IMR-90 (cell line): Measurements from ENCODE around the gene NCAPD3. TPM values are rescaled to one million over a fixed set of nuclear protein-coding genes. Genes with fewer than 3 reads are reported as not detected.

Experiments
- ATAC-seq: fragments of 200-7000 bp; cut with Tn5 transposase; 2 replicates; pipeline ENCODE4 v1.9.1; 2020; ENCODE audit warnings: low read depth, mild to moderate bottlenecking, moderate library complexity
- BruUV-seq: library from RNA; stranded (reverse); fragments of 400-500 nt; replicated peaks from 2 replicates; lab custom pipeline; 2021; lab: Mats Ljungman, UMichigan
- CTCF ChIA-PET: fragments of 300-600 bp; formaldehyde crosslinking; extraction: SDS; loops from one replicate; lab custom pipeline; 2021; ENCODE audit warnings: antibody characterized with exemption; lab: Yijun Ruan, JAX
- POLR2A ChIA-PET: fragments of 300-600 bp; sonication (Branson Sonifier 250); formaldehyde crosslinking; loops from one replicate; lab custom pipeline; 2022; ENCODE audit warnings: antibody characterized with exemption; ENCODE audit not compliant: unreplicated experiment; lab: Charles Lee
- DNase-seq: peaks from one replicate; pipeline ENCODE4 v3.0.0; 2013
- H2AFZ ChIP-seq: replicated peaks from 2 replicates; pipeline ENCODE3; 2013; ENCODE audit warnings: low read length, mild to moderate bottlenecking; ENCODE audit not compliant: poor library complexity
- H2AK5ac ChIP-seq: 2 replicates; pipeline ENCODE4 v1.6.1; 2013; ENCODE audit warnings: low read depth, low read length, inconsistent platforms
- H2AK9ac ChIP-seq: replicated peaks from 2 replicates; pipeline ENCODE3; 2013; ENCODE audit warnings: mild to moderate bottlenecking, low read depth, low read length, moderate library complexity; ENCODE audit not compliant: poor library complexity
- H2BK120ac ChIP-seq: 2 replicates; pipeline ENCODE4 v1.6.1; 2013; ENCODE audit warnings: low read depth, low read length, inconsistent platforms
- H2BK15ac ChIP-seq: 3 replicates; pipeline ENCODE4 v1.6.1; 2013; ENCODE audit warnings: low read depth, low read length, inconsistent platforms
- H2BK20ac ChIP-seq: 2 replicates; pipeline ENCODE4 v1.6.1; 2013; ENCODE audit warnings: low read depth, mild to moderate bottlenecking, inconsistent platforms, low read length, moderate library complexity
- H2BK5ac ChIP-seq: 2 replicates; pipeline ENCODE4 v1.6.1; 2013; ENCODE audit warnings: mild to moderate bottlenecking, low read depth, low read length, inconsistent platforms; ENCODE audit not compliant: poor library complexity, severe bottlenecking
- H3K14ac ChIP-seq: replicated peaks from 2 replicates; pipeline ENCODE4 v1.6.1; 2013; ENCODE audit warnings: low read depth, low read length, inconsistent platforms
- H3K18ac ChIP-seq: 2 replicates; pipeline ENCODE4 v1.6.1; 2013; ENCODE audit warnings: low read depth, low read length, control low read depth
- H3K23ac ChIP-seq: 2 replicates; pipeline ENCODE4 v1.6.1; 2013; ENCODE audit warnings: low read depth, low read length, inconsistent platforms
- H3K27ac ChIP-seq: 2 replicates; pipeline ENCODE4 v1.5.1; 2013; ENCODE audit warnings: mild to moderate bottlenecking, control low read depth, low read length; ENCODE audit not compliant: insufficient read depth
- H3K27me3 ChIP-seq: 2 replicates; pipeline ENCODE4 v1.6.1; 2013; ENCODE audit warnings: low read length; ENCODE audit not compliant: control insufficient read depth, insufficient read depth
- H3K36me3 ChIP-seq: 2 replicates; pipeline ENCODE4 v1.6.1; 2013; ENCODE audit warnings: low read length, mixed read lengths; ENCODE audit not compliant: control insufficient read depth, insufficient read depth
- H3K4ac ChIP-seq: 2 replicates; pipeline ENCODE4 v1.6.1; 2013; ENCODE audit warnings: low read depth, low read length, inconsistent platforms
- H3K4me1 ChIP-seq: 2 replicates; pipeline ENCODE4 v1.6.1; 2013; ENCODE audit warnings: low read length, mixed read lengths; ENCODE audit not compliant: control insufficient read depth, insufficient read depth
- H3K4me2 ChIP-seq: 2 replicates; pipeline ENCODE4 v1.6.1; 2013; ENCODE audit warnings: low read depth, mild to moderate bottlenecking, control low read depth, low read length, moderate library complexity
- H3K4me3 ChIP-seq: 2 replicates; pipeline ENCODE4 v1.5.1; 2013; ENCODE audit warnings: low read depth, mild to moderate bottlenecking, control low read depth, low read length, moderate library complexity; ENCODE audit not compliant: insufficient read depth
- H3K56ac ChIP-seq: 2 replicates; pipeline ENCODE4 v1.6.1; 2013; ENCODE audit warnings: low read length, inconsistent platforms; ENCODE audit not compliant: insufficient read depth; ENCODE audit errors: extremely low read depth
- H3K79me1 ChIP-seq, 2 experiments: 2 replicates each; pipeline ENCODE4 v1.6.1; 2013; ENCODE audit warnings: low read length in 2 of 2, inconsistent platforms in 1 of 2, low read depth in 1 of 2
- H3K9ac ChIP-seq: 2 replicates; pipeline ENCODE4 v1.6.1; 2013; ENCODE audit warnings: low read depth, low read length, control low read depth
- H3K9me1 ChIP-seq: 2 replicates; pipeline ENCODE4 v1.6.1; 2013; ENCODE audit warnings: low read length, inconsistent platforms; ENCODE audit not compliant: insufficient read depth
- H3K9me3 ChIP-seq: 2 replicates; pipeline ENCODE4 v1.6.1; 2013; ENCODE audit warnings: low read length; ENCODE audit not compliant: control insufficient read depth, insufficient read depth
- H4K20me1 ChIP-seq: 2 replicates; pipeline ENCODE4 v1.6.1; 2013; ENCODE audit warnings: low read length, inconsistent platforms; ENCODE audit not compliant: insufficient read depth
- H4K5ac ChIP-seq: 2 replicates; pipeline ENCODE4 v1.6.1; 2013; ENCODE audit warnings: mild to moderate bottlenecking, low read depth, low read length, control low read depth
- H4K8ac ChIP-seq, 2 experiments: 2 replicates each; pipeline ENCODE4 v1.6.1; 2013; ENCODE audit warnings: low read depth in 2 of 2, low read length in 2 of 2, control low read depth in 1 of 2, inconsistent platforms in 1 of 2
- H4K91ac ChIP-seq: 2 replicates; pipeline ENCODE4 v1.6.1; 2013; ENCODE audit warnings: low read depth, low read length, inconsistent platforms; ENCODE audit not compliant: insufficient read depth
- BHLHE40 ChIP-seq: fragments of 150-350 bp; IDR thresholded peaks from 2 replicates; pipeline ENCODE4 v1.6.1; 2016; ENCODE audit warnings: mild to moderate bottlenecking, low read depth, low read length
- CEBPB ChIP-seq: IDR thresholded peaks from 2 replicates; pipeline ENCODE4 v1.6.1; 2012; ENCODE audit warnings: low read depth, low read length, improper control_type of control experiment
- CHD1 ChIP-seq: IDR thresholded peaks from 2 replicates; pipeline ENCODE4 v1.6.1; 2012; ENCODE audit warnings: low read depth, low read length, improper control_type of control experiment
- FOS ChIP-seq: fragments of 150-350 bp; IDR thresholded peaks from 2 replicates; pipeline ENCODE4 v1.6.1; 2016; ENCODE audit warnings: low read depth, low read length
- MAFK ChIP-seq: IDR thresholded peaks from 2 replicates; pipeline ENCODE4 v1.6.1; 2012; ENCODE audit warnings: low read depth, low read length, improper control_type of control experiment
- MAZ ChIP-seq: IDR thresholded peaks from 2 replicates; pipeline ENCODE4 v1.6.1; 2012; ENCODE audit warnings: low read depth, mild to moderate bottlenecking, low read length, improper control_type of control experiment, moderate library complexity, borderline replicate concordance
- MXI1 ChIP-seq: IDR thresholded peaks from 2 replicates; pipeline ENCODE4 v1.6.1; 2012; ENCODE audit warnings: low read depth, mild to moderate bottlenecking, low read length, moderate library complexity, borderline replicate concordance
- NFE2L2 ChIP-seq: fragments of 150-350 bp; IDR thresholded peaks from 2 replicates; pipeline ENCODE4 v1.6.1; 2016; ENCODE audit warnings: low read depth, mild to moderate bottlenecking, low read length
- POLR2A ChIP-seq: IDR thresholded peaks from 2 replicates; pipeline ENCODE4 v1.6.1; 2012; ENCODE audit warnings: mild to moderate bottlenecking, low read depth, low read length
- RAD21 ChIP-seq: IDR thresholded peaks from 2 replicates; pipeline ENCODE4 v1.6.1; 2012; ENCODE audit warnings: low read length, improper control_type of control experiment
- RCOR1 ChIP-seq: IDR thresholded peaks from 2 replicates; pipeline ENCODE4 v1.6.1; 2012; ENCODE audit warnings: mild to moderate bottlenecking, low read length, improper control_type of control experiment; ENCODE audit not compliant: insufficient replicate concordance
- RFX5 ChIP-seq: IDR thresholded peaks from 2 replicates; pipeline ENCODE4 v1.8.0; 2012; ENCODE audit warnings: low read depth, mild to moderate bottlenecking, low read length, moderate library complexity
- SMC3 ChIP-seq: fragments of 150-350 bp; IDR thresholded peaks from 2 replicates; pipeline ENCODE4 v1.6.1; 2016; ENCODE audit warnings: low read depth, mild to moderate bottlenecking, antibody characterized with exemption, low read length, moderate library complexity
- dilution Hi-C: fragments of 300-500 bp; cut with HindIII; formaldehyde crosslinking; loops from one replicate; pipeline ENCODE4 v1.14.3; 2018; ENCODE audit warnings: low sequenced_read_pairs; ENCODE audit not compliant: unreplicated experiment
- in situ Hi-C: fragments of 300-500 bp; cut with MboI; formaldehyde crosslinking; loops from 3 replicates; pipeline ENCODE4 v1.14.3; 2019; ENCODE audit warnings: low sequenced_read_pairs, inconsistent platforms, mixed read lengths
- intact Hi-C: fragments of 100-400 bp; cut with micrococcal nuclease; formaldehyde crosslinking; loops from 2 replicates; pipeline ENCODE4 v1.10.0; 2022
- polyA plus RNA-seq, 3 experiments: library from polyadenylated mRNA; depleted of rRNA; stranded (reverse); fragments of >200 nt; gene quantifications; 2 replicates each; pipeline ENCODE4 v1.2.3, GENCODE V29; 2012; ENCODE audit warnings: low replicate concordance in 1 of 3
- total RNA-seq: library from RNA; depleted of rRNA; stranded (reverse); fragments of >200 nt; gene quantifications from 2 replicates; pipeline ENCODE4 v1.2.3, GENCODE V29; 2012
- TF ChIP-seq, protein P1 (sequence below): conservative IDR thresholded peaks from 2 replicates; pipeline ENCODE4 v1.5.1; 2012; ENCODE audit warnings: mild to moderate bottlenecking, low read depth, low read length, improper control_type of control experiment
- TF ChIP-seq, protein P2 (sequence below): fragments of 150-350 bp; IDR thresholded peaks from 2 replicates; pipeline ENCODE4 v1.6.1; 2016; ENCODE audit warnings: low read depth, mild to moderate bottlenecking, low read length, moderate library complexity, borderline replicate concordance
- TF ChIP-seq, protein P3 (sequence below): fragments of 150-350 bp; IDR thresholded peaks from 2 replicates; pipeline ENCODE4 v1.6.1; 2017; ENCODE audit warnings: mild to moderate bottlenecking, antibody characterized with exemption, low read length, low read depth

Gene NCAPD3
- total and polyA plus RNA-seq, 2 of the 4 experiments (the other 2 are of a cell fraction) = 18.0 to 19.2 TPM

DNA sequence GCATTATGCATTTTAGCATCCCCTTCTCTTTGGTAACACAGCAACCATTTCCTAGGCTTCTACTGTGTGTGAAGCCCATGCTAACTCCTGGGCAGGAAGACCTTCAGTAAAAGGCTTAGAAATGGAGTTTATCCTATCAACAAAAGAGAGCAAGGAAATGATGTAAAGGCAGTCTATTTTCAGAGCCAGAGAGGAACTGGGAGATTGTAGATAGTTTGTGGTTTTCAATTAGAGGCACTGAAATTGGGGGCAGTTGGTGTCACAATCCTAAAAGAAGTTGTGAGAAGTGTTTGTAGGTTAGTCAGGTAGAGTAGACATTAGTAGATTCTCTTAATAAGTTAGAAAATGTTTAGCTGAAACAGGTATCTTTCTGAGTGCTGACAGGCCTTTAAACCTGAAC lies 36.7 kb upstream of the NCAPD3 start:
- intact Hi-C loops (no loop called here), dilution Hi-C loops (no loop called here), in situ Hi-C loops (no loop called here)
- Histone ChIP-seq H3K9me3 (no peaks in the 10 kb centered on the region), H2AFZ (no peak overlapping the region), H4K91ac (no peak overlapping the region), H2AK9ac (no peak overlapping the region), H3K9ac (no peak overlapping the region), H4K20me1 (no peaks in the 10 kb centered on the region; the same call in 1 of the 2 replicates), H3K36me3 (peaks cover 45% of the 10 kb centered on the region), H3K79me1 (peaks cover 4 to 5% of the 10 kb centered on the region in 2 experiments; a peak in 2 of 4 replicates), H3K9me1 (no peaks in the 10 kb centered on the region; the same call in 1 of the 2 replicates), H3K18ac (no peak overlapping the region), H4K5ac (no peak overlapping the region), H3K14ac (no peak overlapping the region), H3K4me3 (no peak overlapping the region), H3K4me1 (no peaks in the 10 kb centered on the region), H4K8ac (no peak overlapping the region), H3K56ac (no peak overlapping the region), H2BK20ac (no peak overlapping the region), H3K4ac (no peak overlapping the region), H2AK5ac (no peak overlapping the region), H3K4me2 (no peak overlapping the region), H3K27me3 (no peaks in the 10 kb centered on the region), H2BK5ac (no peak overlapping the region), H2BK15ac (no peak overlapping the region), H2BK120ac (no peak overlapping the region), H3K27ac (no peak overlapping the region), H3K23ac (no peak overlapping the region)
- DNase-seq = no peak
- TF ChIP-seq CEBPB (no peak), CHD1 (no peak), MAFK (no peak), BHLHE40 (no peak), RCOR1 (no peak), SMC3 (no peak), FOS (no peak), NFE2L2 (no peak), MAZ (no peak), MXI1 (no peak), RAD21 (no peak), RFX5 (no peak), POLR2A (no peak)
- TF ChIP-seq, protein P1, sequence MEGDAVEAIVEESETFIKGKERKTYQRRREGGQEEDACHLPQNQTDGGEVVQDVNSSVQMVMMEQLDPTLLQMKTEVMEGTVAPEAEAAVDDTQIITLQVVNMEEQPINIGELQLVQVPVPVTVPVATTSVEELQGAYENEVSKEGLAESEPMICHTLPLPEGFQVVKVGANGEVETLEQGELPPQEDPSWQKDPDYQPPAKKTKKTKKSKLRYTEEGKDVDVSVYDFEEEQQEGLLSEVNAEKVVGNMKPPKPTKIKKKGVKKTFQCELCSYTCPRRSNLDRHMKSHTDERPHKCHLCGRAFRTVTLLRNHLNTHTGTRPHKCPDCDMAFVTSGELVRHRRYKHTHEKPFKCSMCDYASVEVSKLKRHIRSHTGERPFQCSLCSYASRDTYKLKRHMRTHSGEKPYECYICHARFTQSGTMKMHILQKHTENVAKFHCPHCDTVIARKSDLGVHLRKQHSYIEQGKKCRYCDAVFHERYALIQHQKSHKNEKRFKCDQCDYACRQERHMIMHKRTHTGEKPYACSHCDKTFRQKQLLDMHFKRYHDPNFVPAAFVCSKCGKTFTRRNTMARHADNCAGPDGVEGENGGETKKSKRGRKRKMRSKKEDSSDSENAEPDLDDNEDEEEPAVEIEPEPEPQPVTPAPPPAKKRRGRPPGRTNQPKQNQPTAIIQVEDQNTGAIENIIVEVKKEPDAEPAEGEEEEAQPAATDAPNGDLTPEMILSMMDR = no peak
- TF ChIP-seq, protein P2, sequence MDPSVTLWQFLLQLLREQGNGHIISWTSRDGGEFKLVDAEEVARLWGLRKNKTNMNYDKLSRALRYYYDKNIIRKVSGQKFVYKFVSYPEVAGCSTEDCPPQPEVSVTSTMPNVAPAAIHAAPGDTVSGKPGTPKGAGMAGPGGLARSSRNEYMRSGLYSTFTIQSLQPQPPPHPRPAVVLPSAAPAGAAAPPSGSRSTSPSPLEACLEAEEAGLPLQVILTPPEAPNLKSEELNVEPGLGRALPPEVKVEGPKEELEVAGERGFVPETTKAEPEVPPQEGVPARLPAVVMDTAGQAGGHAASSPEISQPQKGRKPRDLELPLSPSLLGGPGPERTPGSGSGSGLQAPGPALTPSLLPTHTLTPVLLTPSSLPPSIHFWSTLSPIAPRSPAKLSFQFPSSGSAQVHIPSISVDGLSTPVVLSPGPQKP = no peak
- TF ChIP-seq, protein P3, sequence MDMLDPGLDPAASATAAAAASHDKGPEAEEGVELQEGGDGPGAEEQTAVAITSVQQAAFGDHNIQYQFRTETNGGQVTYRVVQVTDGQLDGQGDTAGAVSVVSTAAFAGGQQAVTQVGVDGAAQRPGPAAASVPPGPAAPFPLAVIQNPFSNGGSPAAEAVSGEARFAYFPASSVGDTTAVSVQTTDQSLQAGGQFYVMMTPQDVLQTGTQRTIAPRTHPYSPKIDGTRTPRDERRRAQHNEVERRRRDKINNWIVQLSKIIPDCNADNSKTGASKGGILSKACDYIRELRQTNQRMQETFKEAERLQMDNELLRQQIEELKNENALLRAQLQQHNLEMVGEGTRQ = no peak
- ChIA-PET POLR2A (no interaction called here), CTCF (interaction anchor here (1.3 kb wide), 1 partner anchor 17 kb away, joined by 3 read pairs; no protein-coding TSS in a partner anchor)
- BruUV-seq = no TSS peak
- ATAC-seq = no peak
